B cell (primary cell): ENCODE measurements around the gene ITGA5. TPM values are rescaled to one million over a fixed set of nuclear protein-coding genes. Genes with fewer than 3 reads are reported as not detected.

Experiments
- ATAC-seq: fragments of 200-7000 bp; cut with Tn5 transposase; one replicate; pipeline ENCODE4 v1.10.0; 2021; ENCODE audit warnings: low read depth, mild to moderate bottlenecking, moderate number of reproducible peaks, moderate library complexity
- CTCF ChIA-PET: fragments of 350-600 bp; sonication (Branson Sonifier 250); formaldehyde crosslinking; loops from one replicate; lab custom pipeline; 2021; ENCODE audit warnings: antibody characterized with exemption, inconsistent platforms; lab: Charles Lee
- POLR2A ChIA-PET: fragments of 350-600 bp; sonication (Branson Sonifier 250); formaldehyde crosslinking; loops from one replicate; lab custom pipeline; 2021; ENCODE audit warnings: antibody characterized with exemption; lab: Charles Lee
- DNase-seq: peaks from one replicate; pipeline ENCODE4 v3.0.0; 2013
- H2AFZ ChIP-seq: 2 replicates; pipeline ENCODE4 v1.6.1; 2012; ENCODE audit warnings: mild to moderate bottlenecking, low read depth, low read length; ENCODE audit not compliant: insufficient read depth, poor library complexity, severe bottlenecking
- H3K27ac ChIP-seq, 2 donors: 1 replicate in 1 of 2; 2 replicates in 1 of 2; pipeline ENCODE4 v1.5.1; 2012 to 2013; ENCODE audit warnings: low read length in 2 of 2, mild to moderate bottlenecking in 2 of 2, moderate library complexity in 1 of 2
- H3K27me3 ChIP-seq, 4 experiments: fragments of 200-600 bp in 1 of 4; sonication (generic) in 1 of 4; replicated peaks in 1 of 4; 1 replicate in 2 of 4; 2 replicates in 2 of 4; pipeline versions ENCODE4 v1.6.1 to v1.7.0; 2013 to 2016; ENCODE audit warnings: low read length in 3 of 4, mild to moderate bottlenecking in 2 of 4, mixed read lengths in 1 of 4, moderate library complexity in 1 of 4; ENCODE audit not compliant: insufficient read depth in 4 of 4, control insufficient read depth in 3 of 4; ENCODE audit errors: control extremely low read depth in 1 of 4
- H3K36me3 ChIP-seq, 2 experiments: replicated peaks in 1 of 2; 1 replicate in 1 of 2; 2 replicates in 1 of 2; pipeline versions ENCODE4 v1.6.1 to v1.7.1; 2013; ENCODE audit warnings: low read length in 1 of 2; ENCODE audit not compliant: insufficient read depth in 2 of 2, control insufficient read depth in 1 of 2; ENCODE audit errors: control extremely low read depth in 1 of 2, extremely low read depth in 1 of 2
- H3K4me1 ChIP-seq, 2 donors: fragments of 200-600 bp in 1 of 2; sonication (generic) in 1 of 2; 1 replicate in 1 of 2; 2 replicates in 1 of 2; pipeline versions ENCODE4 v1.5.1 to v1.6.1; 2013 to 2017; ENCODE audit warnings: low read length in 2 of 2; ENCODE audit not compliant: control insufficient read depth in 2 of 2, insufficient read depth in 2 of 2
- H3K4me2 ChIP-seq: replicated peaks from 2 replicates; pipeline ENCODE3; 2012; ENCODE audit warnings: mild to moderate bottlenecking, low read depth, low read length; ENCODE audit not compliant: poor library complexity, severe bottlenecking
- H3K4me3 ChIP-seq, 5 experiments: fragments of 200-600 bp in 1 of 5; sonication (generic) in 1 of 5; 1 replicate in 3 of 5; 2 replicates in 2 of 5; pipeline versions ENCODE4 v1.5.1 to v1.7.0; 2011 to 2016; ENCODE audit warnings: low read length in 4 of 5, mild to moderate bottlenecking in 4 of 5, low read depth in 2 of 5, control low read depth in 1 of 5, moderate library complexity in 1 of 5; ENCODE audit not compliant: insufficient read depth in 1 of 5; ENCODE audit errors: control extremely low read depth in 1 of 5, extremely low read depth in 1 of 5
- H3K79me2 ChIP-seq: fragments of 200-600 bp; sonication (generic); one replicate; pipeline ENCODE4 v1.6.0; 2016; ENCODE audit warnings: low read length; ENCODE audit not compliant: control insufficient read depth, insufficient read depth
- H3K9ac ChIP-seq: fragments of 200-600 bp; sonication (generic); 2 replicates; pipeline ENCODE4 v1.6.1; 2017; ENCODE audit warnings: mild to moderate bottlenecking, low read length, moderate library complexity
- H3K9me3 ChIP-seq, 3 donors: one replicate each; pipeline versions ENCODE4 v1.6.1 to v1.7.1; 2013; ENCODE audit warnings: low read length in 2 of 3; ENCODE audit not compliant: control insufficient read depth in 2 of 3, insufficient read depth in 1 of 3; ENCODE audit errors: control extremely low read depth in 1 of 3
- H4K20me1 ChIP-seq: 2 replicates; pipeline ENCODE4 v1.6.0; 2012; ENCODE audit warnings: mild to moderate bottlenecking, low read length; ENCODE audit not compliant: insufficient read depth, control insufficient read depth, poor library complexity, severe bottlenecking
- H3K27ac Mint-ChIP-seq: one replicate; pipeline ENCODE4 v1.8.0; 2021; ENCODE audit warnings: mixed read lengths
- H3K27me3 Mint-ChIP-seq: one replicate; pipeline ENCODE4 v1.8.0; 2021; ENCODE audit warnings: mixed read lengths
- H3K4me1 Mint-ChIP-seq: one replicate; pipeline ENCODE4 v1.8.0; 2021; ENCODE audit warnings: mixed read lengths
- H3K4me3 Mint-ChIP-seq: one replicate; pipeline ENCODE4 v1.8.0; 2021; ENCODE audit warnings: mixed read lengths
- H3K9me3 Mint-ChIP-seq: one replicate; pipeline ENCODE4 v1.8.0; 2022; ENCODE audit warnings: mixed read lengths; ENCODE audit not compliant: insufficient read depth
- EZH2 ChIP-seq: IDR thresholded peaks from 2 replicates; pipeline ENCODE4 v1.6.1; 2012; ENCODE audit warnings: borderline replicate concordance, low read depth, mild to moderate bottlenecking, moderate library complexity, low read length; ENCODE audit not compliant: insufficient read depth, poor library complexity, severe bottlenecking
- WGBS: methylation state at CpG from one replicate; pipeline ENCODE4 v1.1.5; 2013; ENCODE audit warnings: missing lambda C conversion rate; ENCODE audit not compliant: insufficient coverage; 5-methylcytosine and 5-hydroxymethylcytosine counted together
- intact Hi-C: fragments of 100-400 bp; cut with micrococcal nuclease; formaldehyde crosslinking; loops from one replicate; pipeline ENCODE4 v1.10.0; 2022
- polyA plus RNA-seq: library from polyadenylated mRNA; depleted of rRNA; stranded (reverse); fragments of >200 nt; gene quantifications from 2 replicates; pipeline ENCODE4 v1.2.3, GENCODE V29; 2012
- total RNA-seq, 2 donors: library from RNA; stranded (reverse); fragments of 120-200 nt in 1 of 2; gene quantifications; 1 replicate in 1 of 2; 2 replicates in 1 of 2; pipeline versions ENCODE4 v1.2.3 to v1.2.4, GENCODE V29; 2013 to 2022
- TF ChIP-seq, protein P1 (sequence below): fragments of 200-600 bp; IDR thresholded peaks from one replicate; pipeline ENCODE4 v1.8.0; 2022; ENCODE audit warnings: antibody characterized with exemption, mild to moderate bottlenecking

Gene ITGA5
- total and polyA plus RNA-seq, 2 donors (not counting 1 experiment from before 2014, with no cell fraction given) = 3.6 to 6.1 TPM

DNA sequence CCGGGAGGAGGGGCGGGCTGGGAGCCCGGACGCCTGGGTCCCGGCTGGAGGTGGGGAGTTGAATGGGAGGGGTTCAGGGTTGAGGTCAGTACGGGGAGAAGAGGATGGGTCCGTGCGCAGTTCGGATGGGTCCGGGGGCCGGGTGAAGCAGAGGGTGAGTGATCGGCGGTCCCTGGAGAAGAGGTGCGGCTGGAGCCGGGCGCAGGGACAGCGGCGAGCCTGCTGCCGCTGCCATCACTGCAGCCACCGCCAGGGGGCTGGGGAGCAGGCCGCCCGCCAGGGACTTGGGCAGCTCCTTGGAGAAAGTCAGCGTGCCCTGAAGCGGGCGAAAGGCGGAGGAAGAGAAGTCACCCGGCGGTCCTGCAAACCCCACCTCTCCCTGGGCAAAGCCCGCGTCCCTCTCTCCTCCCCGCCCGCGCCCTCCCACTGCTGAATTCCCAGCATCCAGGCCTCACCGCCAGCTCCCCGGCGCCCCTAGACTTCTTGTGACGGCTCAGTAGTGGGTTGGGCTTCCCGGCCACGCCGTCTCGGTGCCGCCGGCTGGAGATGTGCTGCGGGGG lies 48.8 kb downstream of the ITGA5 start:
- intact Hi-C loops = no loop called here
- Histone ChIP-seq H4K20me1 (no peaks in the 10 kb centered on the region), H3K79me2 (no peaks in the 10 kb centered on the region), H3K36me3 (peaks cover 0 to 19% of the 10 kb centered on the region in 2 experiments), H3K27me3 (no peaks in the 10 kb centered on the region), H3K4me3 (peak overlapping the region in 1 of 5 experiments; percentile 7), H3K9ac (no peak overlapping the region), H2AFZ (peak overlapping the region; percentile 42), H3K27ac (no peak overlapping the region), H3K9me3 (no peaks in the 10 kb centered on the region), H3K4me1 (peaks cover 5 to 20% of the 10 kb centered on the region in 2 donors), H3K4me2 (peak overlapping the region; percentile 44)
- Mint-ChIP-seq H3K27me3 (no peaks in the 10 kb centered on the region), H3K4me1 (peaks cover 14% of the 10 kb centered on the region), H3K4me3 (no peak overlapping the region), H3K9me3 (no peaks in the 10 kb centered on the region), H3K27ac (no peak overlapping the region)
- POLR2A ChIA-PET = interaction anchor here (0.7 to 0.8 kb wide), 3 partner anchors 10 to 90 kb away, joined by 3 to 4 read pairs (median 3); partner anchors contain the start of gene HNRNPA1
- CTCF ChIA-PET = interaction anchor here (0.5 to 3.4 kb wide), 22 partner anchors 10 to 155 kb away, joined by 3 to 24 read pairs (median 6); partner anchors contain the start of genes NCKAP1L and ZNF385A
- DNase-seq (no peak), ATAC-seq (peak; percentile 29)
- TF ChIP-seq EZH2 = no peak
- TF ChIP-seq, protein P1, sequence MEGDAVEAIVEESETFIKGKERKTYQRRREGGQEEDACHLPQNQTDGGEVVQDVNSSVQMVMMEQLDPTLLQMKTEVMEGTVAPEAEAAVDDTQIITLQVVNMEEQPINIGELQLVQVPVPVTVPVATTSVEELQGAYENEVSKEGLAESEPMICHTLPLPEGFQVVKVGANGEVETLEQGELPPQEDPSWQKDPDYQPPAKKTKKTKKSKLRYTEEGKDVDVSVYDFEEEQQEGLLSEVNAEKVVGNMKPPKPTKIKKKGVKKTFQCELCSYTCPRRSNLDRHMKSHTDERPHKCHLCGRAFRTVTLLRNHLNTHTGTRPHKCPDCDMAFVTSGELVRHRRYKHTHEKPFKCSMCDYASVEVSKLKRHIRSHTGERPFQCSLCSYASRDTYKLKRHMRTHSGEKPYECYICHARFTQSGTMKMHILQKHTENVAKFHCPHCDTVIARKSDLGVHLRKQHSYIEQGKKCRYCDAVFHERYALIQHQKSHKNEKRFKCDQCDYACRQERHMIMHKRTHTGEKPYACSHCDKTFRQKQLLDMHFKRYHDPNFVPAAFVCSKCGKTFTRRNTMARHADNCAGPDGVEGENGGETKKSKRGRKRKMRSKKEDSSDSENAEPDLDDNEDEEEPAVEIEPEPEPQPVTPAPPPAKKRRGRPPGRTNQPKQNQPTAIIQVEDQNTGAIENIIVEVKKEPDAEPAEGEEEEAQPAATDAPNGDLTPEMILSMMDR = peak; percentile 39
- 93% methylated on average over 38 of the region's 44 CpGs for WGBS

DNA sequence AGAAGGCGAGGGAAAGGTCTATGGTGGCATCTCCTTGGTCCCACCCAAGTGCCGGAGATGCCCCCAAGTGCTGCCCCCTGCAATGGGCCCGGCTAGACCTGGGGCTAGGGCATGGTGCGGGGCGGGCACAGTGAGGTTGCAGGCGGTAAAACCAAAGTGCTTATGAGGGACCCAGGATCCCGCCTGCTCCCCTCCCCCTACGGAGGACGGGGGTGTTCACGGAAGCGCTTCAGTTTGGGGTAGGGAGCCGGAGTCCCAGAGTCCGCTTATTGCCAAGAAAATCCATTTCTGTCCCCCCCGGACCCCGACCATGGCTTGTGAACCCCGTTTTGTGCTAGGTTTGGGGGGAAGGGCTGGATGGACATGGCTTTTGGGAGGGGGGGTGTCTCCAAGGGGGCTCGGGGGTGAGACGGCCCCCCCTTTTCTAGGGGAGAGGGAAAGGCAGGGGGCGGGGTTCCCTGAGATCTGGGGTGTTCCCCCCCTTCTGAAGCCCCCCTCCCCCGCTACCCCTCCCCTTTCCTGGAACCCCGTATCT lies 49.4 kb downstream of the ITGA5 start:
- ChIA-PET POLR2A (no interaction called here), CTCF (interaction anchor here (0.5 to 3.4 kb wide), 13 partner anchors 9 to 155 kb away, joined by 3 to 24 read pairs (median 6); partner anchors contain the start of gene ZNF385A)
- Histone ChIP-seq H4K20me1 (no peaks in the 10 kb centered on the region), H3K9me3 (no peaks in the 10 kb centered on the region), H3K79me2 (no peaks in the 10 kb centered on the region), H3K9ac (no peak overlapping the region), H3K4me2 (peak overlapping the region; percentile 44), H3K36me3 (peaks cover 0 to 19% of the 10 kb centered on the region in 2 experiments), H3K4me3 (no peak overlapping the region), H3K4me1 (peaks cover 5 to 20% of the 10 kb centered on the region in 2 donors), H2AFZ (no peak overlapping the region), H3K27me3 (no peaks in the 10 kb centered on the region), H3K27ac (no peak overlapping the region)
- intact Hi-C loops = loop anchor here (2.0 to 10.0 kb wide), 2 partner anchors 45 to 365 kb away; partner anchors contain the start of genes COPZ1, HOXC8 and HOXC9
- Mint-ChIP-seq H3K27me3 (no peaks in the 10 kb centered on the region), H3K4me3 (peak overlapping the region; percentile 69), H3K9me3 (no peaks in the 10 kb centered on the region), H3K4me1 (peaks cover 14% of the 10 kb centered on the region), H3K27ac (no peak overlapping the region)
- ATAC-seq (no peak), DNase-seq (no peak)
- whole genome bisulfite sequencing = 96% methylated on average over 15 of the region's 21 CpGs
- TF ChIP-seq, protein P1 = no peak
- no peak for TF ChIP-seq EZH2
